A549 (cell line): ENCODE data around the gene SLC4A4. TPM values are rescaled to one million over a fixed set of nuclear protein-coding genes. Genes with fewer than 3 reads are reported as not detected.

ENCODE experiments used
- ATAC-seq, 2 experiments: fragments of 200-7000 bp in 1 of 2; fragments of >200 bp in 1 of 2; cut with Nextera tagmentation in 1 of 2; cut with Tn5 transposase in 1 of 2; 3 replicates each; pipeline versions ENCODE4 v1.8.0 to v1.9.1; 2018 to 2020; ENCODE audit warnings: mild to moderate bottlenecking in 1 of 2, moderate library complexity in 1 of 2
- CTCF ChIA-PET: fragments of 300-600 bp; sonication (Branson Sonifier 250); formaldehyde crosslinking; extraction: SDS; loops from one replicate; lab custom pipeline; 2021; ENCODE audit warnings: antibody characterized with exemption, inconsistent platforms; lab: Yijun Ruan, JAX
- POLR2A ChIA-PET: fragments of 350-600 bp; formaldehyde crosslinking; extraction: SDS; loops from one replicate; lab custom pipeline; 2021; ENCODE audit warnings: antibody characterized with exemption, inconsistent platforms; lab: Yijun Ruan, JAX
- DNase-seq, 2 experiments: peaks; one replicate each; pipeline versions ENCODE4 v3.0.0 to v3.0.0-alpha.2; 2011 to 2016; ENCODE audit warnings: low read depth in 1 of 2, low spot score in 1 of 2
- FAIRE-seq: peaks from 2 replicates; lab custom pipeline; 2011; peaks lifted over from hg19 to GRCh38; lab: Jason Lieb, UNC
- H3K27ac ChIP-seq, 2 experiments: fragments of >200 bp; sonication (Bioruptor Twin); formaldehyde crosslinking; 3 replicates each; pipeline ENCODE4 v1.5.1; 2016 to 2017
- H3K4me1 ChIP-seq: fragments of >200 bp; sonication (Bioruptor Twin); formaldehyde crosslinking; 3 replicates; pipeline ENCODE4 v1.6.1; 2016
- H3K4me2 ChIP-seq: fragments of >200 bp; sonication (Bioruptor Twin); formaldehyde crosslinking; 3 replicates; pipeline ENCODE4 v1.6.1; 2016
- H3K4me3 ChIP-seq: fragments of >200 bp; sonication (Bioruptor Twin); formaldehyde crosslinking; 3 replicates; pipeline ENCODE4 v1.5.1; 2016
- H3K9me3 ChIP-seq: fragments of >200 bp; sonication (Bioruptor Twin); formaldehyde crosslinking; 3 replicates; pipeline ENCODE4 v1.6.1; 2016
- BHLHE40 ChIP-seq: IDR thresholded peaks from 2 replicates; pipeline ENCODE4 v1.6.1; 2012; ENCODE audit warnings: low read depth, low read length, inconsistent platforms
- CBX2 ChIP-seq: fragments of 200-600 bp; sonication (generic); IDR thresholded peaks from 2 replicates; pipeline ENCODE4 v1.6.1; 2016; ENCODE audit warnings: low read depth, mild to moderate bottlenecking, borderline replicate concordance
- CEBPB ChIP-seq, 2 experiments: fragments of >200 bp in 1 of 2; sonication (Bioruptor Twin) in 1 of 2; formaldehyde crosslinking in 1 of 2; IDR thresholded peaks; 2 replicates each; pipeline ENCODE4 v1.6.1; 2012 to 2016
- CTCF ChIP-seq: fragments of >200 bp; sonication (Bioruptor Twin); formaldehyde crosslinking; IDR thresholded peaks from 3 replicates; pipeline ENCODE4 v1.5.1; 2016
- E2F6 ChIP-seq: IDR thresholded peaks from 2 replicates; pipeline ENCODE4 v1.6.1; 2012; ENCODE audit warnings: low read depth, borderline replicate concordance
- ESRRA ChIP-seq: fragments of 150-350 bp; IDR thresholded peaks from 2 replicates; pipeline ENCODE4 v1.6.1; 2014; ENCODE audit warnings: mild to moderate bottlenecking, low read length, borderline replicate concordance
- FOSB ChIP-seq: fragments of 250-450 bp; sonication (Bioruptor Pico); IDR thresholded peaks from 2 replicates; pipeline ENCODE4 v1.5.0; 2020; ENCODE audit warnings: mild to moderate bottlenecking, moderate library complexity
- FOSL2 ChIP-seq, 2 experiments: fragments of 450-650 bp in 1 of 2; fragments of >200 bp in 1 of 2; sonication (Bioruptor Twin) in 1 of 2; formaldehyde crosslinking; IDR thresholded peaks; 2 replicates each; pipeline versions ENCODE4 v1.5.0 to v1.6.1; 2016 to 2020; ENCODE audit warnings: mild to moderate bottlenecking in 1 of 2, moderate library complexity in 1 of 2
- FOXS1 ChIP-seq: fragments of 250-450 bp; sonication (Bioruptor Pico); IDR thresholded peaks from 2 replicates; pipeline ENCODE4 v1.5.0; 2020; ENCODE audit warnings: mild to moderate bottlenecking, moderate library complexity
- GATA3 ChIP-seq: IDR thresholded peaks from 2 replicates; pipeline ENCODE4 v1.6.1; 2012; ENCODE audit warnings: borderline replicate concordance
- HES2 ChIP-seq: fragments of >200 bp; sonication (Bioruptor Twin); formaldehyde crosslinking; IDR thresholded peaks from 2 replicates; pipeline ENCODE4 v1.6.1; 2016
- HEYL ChIP-seq: fragments of 250-450 bp; sonication (Bioruptor Pico); IDR thresholded peaks from 2 replicates; pipeline ENCODE4 v1.8.0; 2021; ENCODE audit warnings: mild to moderate bottlenecking, moderate library complexity
- JUNB ChIP-seq: fragments of >200 bp; sonication (Bioruptor Twin); formaldehyde crosslinking; IDR thresholded peaks from 2 replicates; pipeline ENCODE4 v1.6.1; 2016
- MAFK ChIP-seq: fragments of 450-650 bp; IDR thresholded peaks from 2 replicates; pipeline ENCODE4 v1.6.1; 2014; ENCODE audit not compliant: partially characterized antibody
- MAZ ChIP-seq: fragments of 150-350 bp; IDR thresholded peaks from 2 replicates; pipeline ENCODE4 v1.6.1; 2014; ENCODE audit warnings: antibody characterized with exemption, low read depth, low read length, borderline replicate concordance
- MYC ChIP-seq: IDR thresholded peaks from 2 replicates; pipeline ENCODE4 v1.6.1; 2012; ENCODE audit warnings: mild to moderate bottlenecking, inconsistent platforms, low read length, improper control_type of control experiment, borderline replicate concordance
- NFE2L2 ChIP-seq: fragments of 150-350 bp; conservative IDR thresholded peaks from 2 replicates; pipeline ENCODE4 v1.6.1; 2014; ENCODE audit warnings: low read length
- NR3C1 ChIP-seq: fragments of >200 bp; sonication (Bioruptor Twin); formaldehyde crosslinking; IDR thresholded peaks from 3 replicates; pipeline ENCODE4 v1.6.1; 2017
- PHF8 ChIP-seq: fragments of 200-600 bp; sonication (generic); IDR thresholded peaks from 2 replicates; pipeline ENCODE4 v1.6.1; 2016; ENCODE audit warnings: low read depth, mild to moderate bottlenecking, antibody characterized with exemption, moderate library complexity, borderline replicate concordance
- POLR2A ChIP-seq: IDR thresholded peaks from 2 replicates; pipeline ENCODE4 v1.6.1; 2012; ENCODE audit warnings: mild to moderate bottlenecking, low read length
- POLR2AphosphoS2 ChIP-seq: conservative IDR thresholded peaks from 2 replicates; pipeline ENCODE4 v1.6.1; 2012; ENCODE audit warnings: low read length, improper control_type of control experiment, inconsistent platforms
- SREBF2 ChIP-seq: fragments of 450-650 bp; IDR thresholded peaks from 2 replicates; pipeline ENCODE4 v1.6.1; 2014; ENCODE audit warnings: mild to moderate bottlenecking, moderate library complexity
- USF2 ChIP-seq: fragments of 450-650 bp; IDR thresholded peaks from 2 replicates; pipeline ENCODE4 v1.6.1; 2014; ENCODE audit warnings: antibody characterized with exemption
- ZC3H11A ChIP-seq: fragments of 450-650 bp; IDR thresholded peaks from 2 replicates; pipeline ENCODE4 v1.6.1; 2014; ENCODE audit warnings: antibody characterized with exemption, mild to moderate bottlenecking
- ZNF302 ChIP-seq: fragments of 250-450 bp; sonication (Bioruptor Pico); IDR thresholded peaks from 2 replicates; pipeline ENCODE4 v1.9.0; 2021; ENCODE audit warnings: inconsistent platforms, mild to moderate bottlenecking, moderate library complexity
- WGBS: methylation state at CpG from one replicate; pipeline ENCODE4 v1.1.6; 2017; ENCODE audit errors: missing lambda C conversion rate; 5-methylcytosine and 5-hydroxymethylcytosine counted together
- polyA plus RNA-seq, 4 experiments: library from polyadenylated mRNA; depleted of rRNA in 3 of 4; stranded (reverse); fragments of >200 nt; fragmentation: RNase III in 1 of 4; extraction: RNeasy Plus Mini Kit Qiagen cat#74134 plus additional on column Dnase treatment in 1 of 4; gene quantifications; 2 replicates in 3 of 4; 3 replicates in 1 of 4; pipeline ENCODE4 v1.2.3, GENCODE V29; 2011 to 2017

Gene SLC4A4
- polyA plus RNA-seq, 2 of the 4 experiments (the other 2 are of a cell fraction) = 1.8 to 2.9 TPM

- TF ChIP-seq CBX2 (no peak), MAFK (no peak), ZC3H11A (no peak), CTCF (no peak), ESRRA (no peak), MAZ (no peak), HEYL (CRISPR knock-in tag) (no peak), POLR2AphosphoS2 (no peak), FOSB (CRISPR knock-in tag) (no peak), BHLHE40 (no peak), MYC (no peak), JUNB (no peak), HES2 (no peak), POLR2A (no peak), NFE2L2 (no peak), FOSL2 (IDR thresholded peaks at IDR 0.05) (no peak), FOSL2 (CRISPR knock-in tag; IDR thresholded peaks at IDR 0.05) (no peak), PHF8 (no peak), FOXS1 (CRISPR knock-in tag) (no peak)
- no peak overlapping the region for H3K4me2 ChIP-seq
- H3K4me3 ChIP-seq = no peak overlapping the region
- 33% methylated on average over 3 of the region's 3 CpGs for WGBS
- ChIA-PET POLR2A (no interaction called here), CTCF (no interaction called here)
- ATAC-seq = no peak
- DNase-seq = no peak
- FAIRE-seq = no peak
- no peaks in the 10 kb centered on the region for H3K9me3 ChIP-seq
- H3K27ac ChIP-seq = no peak overlapping the region
- H3K4me1 ChIP-seq = no peaks in the 10 kb centered on the region
Observed at GRCh38 chr4:71449878-71450277, 111.1 kb downstream of the SLC4A4 start.

- ATAC-seq (no peak), FAIRE-seq (no peak), DNase-seq (no peak)
- Histone ChIP-seq H3K9me3 (no peaks in the 10 kb centered on the region), H3K4me1 (peaks cover 16% of the 10 kb centered on the region), H3K4me2 (no peak overlapping the region), H3K27ac (no peak overlapping the region), H3K4me3 (no peak overlapping the region)
- no peak for TF ChIP-seq USF2
- no peak for TF ChIP-seq ZNF302
- TF ChIP-seq SREBF2 = no peak
- TF ChIP-seq CEBPB (IDR thresholded peaks at IDR 0.05) = no peak
- TF ChIP-seq JUNB = no peak
- TF ChIP-seq POLR2A = no peak
- TF ChIP-seq E2F6 = no peak
- TF ChIP-seq MAFK = no peak
- no peak for TF ChIP-seq ESRRA
- no peak for TF ChIP-seq HEYL (CRISPR knock-in tag)
- no peak for TF ChIP-seq GATA3
- TF ChIP-seq PHF8 = no peak
- TF ChIP-seq CBX2 = no peak
- no peak for TF ChIP-seq ZC3H11A
- no peak for TF ChIP-seq NR3C1
- CTCF ChIA-PET = no interaction called here
- 81% methylated on average over 4 of the region's 4 CpGs for WGBS
- POLR2A ChIA-PET = no interaction called here
Observed at GRCh38 chr4:71453531-71453930, 114.7 kb downstream of the SLC4A4 start.
